HEK293 (cell line): ENCODE results near the gene POLD3.

Experiments used
- CTCF ChIA-PET: fragments of 350-600 bp; formaldehyde crosslinking; extraction: SDS; loops from one replicate; lab custom pipeline; 2021; ENCODE audit warnings: antibody characterized with exemption; lab: Yijun Ruan, JAX
- POLR2A ChIA-PET: fragments of 300-600 bp; formaldehyde crosslinking; extraction: SDS; loops from one replicate; lab custom pipeline; 2020; ENCODE audit warnings: antibody characterized with exemption, inconsistent platforms; lab: Yijun Ruan, JAX
- H3K27ac ChIP-seq: fragments of 200-500 bp; sonication (Bioruptor generic); 2 replicates; pipeline ENCODE4 v1.5.1; 2014; ENCODE audit warnings: low read depth, low read length, control low read depth, inconsistent platforms; ENCODE audit errors: extremely low read depth
- H3K36me3 ChIP-seq, 2 experiments: fragments of 200-500 bp in 1 of 2; sonication (Bioruptor generic) in 1 of 2; 1 replicate in 1 of 2; 2 replicates in 1 of 2; pipeline ENCODE4 v1.5.1; 2014 to 2017; ENCODE audit warnings: inconsistent platforms in 2 of 2, low read length in 2 of 2; ENCODE audit not compliant: control insufficient read depth in 2 of 2, insufficient read depth in 1 of 2
- H3K4me1 ChIP-seq: fragments of 200-500 bp; sonication (Bioruptor generic); 2 replicates; pipeline ENCODE4 v1.5.1; 2014; ENCODE audit warnings: mild to moderate bottlenecking, low read length, inconsistent platforms; ENCODE audit not compliant: control insufficient read depth, insufficient read depth
- H3K4me3 ChIP-seq: 2 replicates; pipeline ENCODE4 v1.5.1; 2011; ENCODE audit warnings: low read depth, mild to moderate bottlenecking, control low read depth, low read length, moderate library complexity
- H3K9me3 ChIP-seq: fragments of 200-500 bp; sonication (Bioruptor generic); 2 replicates; pipeline ENCODE4 v1.5.1; 2014; ENCODE audit warnings: low read depth, low read length, inconsistent platforms; ENCODE audit not compliant: control insufficient read depth, insufficient read depth
- BCL6B ChIP-seq: fragments of 450-650 bp; formaldehyde crosslinking; IDR thresholded peaks from 2 replicates; pipeline ENCODE4 v1.5.1; 2017; ENCODE audit warnings: missing biosample characterization, missing genetic modification characterization
- GLIS1 ChIP-seq: fragments of 450-650 bp; formaldehyde crosslinking; IDR thresholded peaks from 2 replicates; pipeline ENCODE4 v1.5.1; 2016; ENCODE audit warnings: missing biosample characterization, missing genetic modification characterization
- RBAK ChIP-seq: fragments of 450-650 bp; formaldehyde crosslinking; IDR thresholded peaks from 2 replicates; pipeline ENCODE4 v1.5.1; 2016; ENCODE audit warnings: missing biosample characterization, missing genetic modification characterization
- SETDB1 ChIP-seq: IDR thresholded peaks from one replicate; pipeline ENCODE4 v1.6.1; 2017; ENCODE audit warnings: mild to moderate bottlenecking, low read length, moderate library complexity, mixed read lengths; ENCODE audit not compliant: insufficient read length
- ZBTB20 ChIP-seq: fragments of 450-650 bp; formaldehyde crosslinking; IDR thresholded peaks from 2 replicates; pipeline ENCODE4 v1.5.1; 2016; ENCODE audit warnings: missing biosample characterization, missing genetic modification characterization
- ZBTB26 ChIP-seq: fragments of 450-650 bp; formaldehyde crosslinking; optimal IDR thresholded peaks from 2 replicates; pipeline ENCODE3; 2016; ENCODE audit warnings: missing biosample characterization, mild to moderate bottlenecking, missing genetic modification characterization
- ZBTB6 ChIP-seq: fragments of 450-650 bp; formaldehyde crosslinking; IDR thresholded peaks from 2 replicates; pipeline ENCODE4 v1.5.1; 2017; ENCODE audit warnings: missing biosample characterization, missing genetic modification characterization
- ZFHX2 ChIP-seq: fragments of 450-650 bp; formaldehyde crosslinking; conservative IDR thresholded peaks from 2 replicates; pipeline ENCODE4 v1.5.1; 2016; ENCODE audit warnings: missing biosample characterization, missing genetic modification characterization
- ZFP41 ChIP-seq: fragments of 450-650 bp; formaldehyde crosslinking; IDR thresholded peaks from 2 replicates; pipeline ENCODE4 v1.5.1; 2016; ENCODE audit warnings: missing biosample characterization, missing genetic modification characterization, borderline replicate concordance
- ZIC2 ChIP-seq: fragments of 450-650 bp; formaldehyde crosslinking; IDR thresholded peaks from 2 replicates; pipeline ENCODE4 v1.5.1; 2016; ENCODE audit warnings: missing biosample characterization, missing genetic modification characterization
- ZNF280D ChIP-seq: fragments of 450-650 bp; formaldehyde crosslinking; IDR thresholded peaks from 2 replicates; pipeline ENCODE4 v1.5.1; 2016; ENCODE audit warnings: missing biosample characterization, missing genetic modification characterization
- ZNF335 ChIP-seq: fragments of 450-650 bp; formaldehyde crosslinking; conservative IDR thresholded peaks from 2 replicates; pipeline ENCODE4 v1.5.1; 2016; ENCODE audit warnings: missing biosample characterization, missing genetic modification characterization
- ZNF362 ChIP-seq: fragments of 450-650 bp; formaldehyde crosslinking; IDR thresholded peaks from 2 replicates; pipeline ENCODE4 v1.5.1; 2016; ENCODE audit warnings: missing biosample characterization, missing genetic modification characterization
- ZNF449 ChIP-seq: fragments of 450-650 bp; formaldehyde crosslinking; IDR thresholded peaks from 2 replicates; pipeline ENCODE4 v1.5.1; 2017; ENCODE audit warnings: missing biosample characterization, mild to moderate bottlenecking, missing genetic modification characterization, moderate library complexity
- ZNF514 ChIP-seq: fragments of 450-650 bp; formaldehyde crosslinking; IDR thresholded peaks from 2 replicates; pipeline ENCODE4 v1.5.1; 2016; ENCODE audit warnings: missing biosample characterization, missing genetic modification characterization
- ZNF548 ChIP-seq: fragments of 450-650 bp; formaldehyde crosslinking; IDR thresholded peaks from 2 replicates; pipeline ENCODE4 v1.5.1; 2016; ENCODE audit warnings: missing biosample characterization, missing genetic modification characterization
- ZNF571 ChIP-seq: fragments of 450-650 bp; formaldehyde crosslinking; IDR thresholded peaks from 2 replicates; pipeline ENCODE4 v1.5.0; 2017; ENCODE audit warnings: missing biosample characterization, missing genetic modification characterization
- ZNF585B ChIP-seq: fragments of 450-650 bp; formaldehyde crosslinking; IDR thresholded peaks from 2 replicates; pipeline ENCODE4 v1.5.1; 2016; ENCODE audit warnings: missing biosample characterization, missing genetic modification characterization
- ZNF621 ChIP-seq: fragments of 450-650 bp; formaldehyde crosslinking; IDR thresholded peaks from 2 replicates; pipeline ENCODE4 v1.5.1; 2017; ENCODE audit warnings: missing biosample characterization, missing genetic modification characterization
- ZNF677 ChIP-seq: fragments of 450-650 bp; IDR thresholded peaks from 2 replicates; pipeline ENCODE4 v1.5.0; 2018; ENCODE audit warnings: missing biosample characterization, mild to moderate bottlenecking, missing genetic modification characterization, moderate library complexity
- ZSCAN4 ChIP-seq: fragments of 450-650 bp; formaldehyde crosslinking; IDR thresholded peaks from 2 replicates; pipeline ENCODE4 v1.5.1; 2017; ENCODE audit warnings: missing biosample characterization, missing genetic modification characterization

Gene POLD3

GRCh38 chr11:74685905-74686304 lies 93.5 kb downstream of the POLD3 start (continued):
- TF ChIP-seq ZSCAN4 = no peak

- H3K36me3 ChIP-seq = no peaks in the 10 kb centered on the region
- H3K27ac ChIP-seq = no peak overlapping the region
- no peaks in the 10 kb centered on the region for H3K9me3 ChIP-seq
- POLR2A ChIA-PET = no interaction called here
- TF ChIP-seq ZNF335 (no peak), ZNF621 (tag by site-specific recombination) (no peak), ZNF449 (tag by site-specific recombination) (no peak), RBAK (tag by site-specific recombination) (no peak), ZNF514 (tag by site-specific recombination) (no peak), ZIC2 (tag by site-specific recombination) (no peak), ZNF280D (tag by site-specific recombination) (no peak), ZNF548 (tag by site-specific recombination) (no peak), SETDB1 (no peak), ZNF571 (tag by site-specific recombination) (no peak), ZBTB6 (tag by site-specific recombination) (no peak), ZBTB26 (tag by site-specific recombination) (no peak), BCL6B (no peak), ZNF677 (tag by site-specific recombination) (no peak), ZBTB20 (tag by site-specific recombination) (no peak), GLIS1 (tag by site-specific recombination) (no peak), ZNF585B (tag by site-specific recombination) (no peak), ZFP41 (tag by site-specific recombination) (no peak), ZFHX2 (tag by site-specific recombination) (no peak), ZNF362 (tag by site-specific recombination) (no peak)
- CTCF ChIA-PET = interaction anchor here (0.8 to 1.7 kb wide), 5 partner anchors 15 to 61 kb away, joined by 3 to 6 read pairs (median 5); no protein-coding TSS in a partner anchor
- H3K4me1 ChIP-seq = no peaks in the 10 kb centered on the region
- no peak overlapping the region for H3K4me3 ChIP-seq
Measured at GRCh38 chr11:74686792-74687191, 94.4 kb downstream of the POLD3 start.
